Thoracic aorta (tissue), 2 donors: ENCODE results near the gene MPPED2. TPM values are rescaled to one million over a fixed set of nuclear protein-coding genes. Genes with fewer than 3 reads are reported as not detected.

Experiments used
- ATAC-seq: fragments of 150-250 bp; one replicate; pipeline ENCODE4 v1.8.0; 2017; ENCODE audit warnings: low read depth; ENCODE audit not compliant: insufficient number of reproducible peaks, low FRiP score
- DNase-seq: peaks from one replicate; pipeline ENCODE4 v3.0.0-alpha.2; 2020; ENCODE audit warnings: low spot score
- H3K27ac ChIP-seq, 2 donors: fragments of 200-600 bp; sonication (generic); 1 replicate in 1 of 2; 2 replicates in 1 of 2; pipeline ENCODE4 v1.5.1; 2016; ENCODE audit warnings: mild to moderate bottlenecking in 2 of 2, moderate library complexity in 2 of 2
- H3K27me3 ChIP-seq: fragments of 200-600 bp; sonication (generic); replicated peaks from 2 replicates; pipeline ENCODE4 v1.6.0; 2016; ENCODE audit warnings: mild to moderate bottlenecking; ENCODE audit not compliant: insufficient read depth
- H3K36me3 ChIP-seq: fragments of 200-600 bp; sonication (generic); one replicate; pipeline ENCODE4 v1.5.1; 2016
- H3K4me1 ChIP-seq, 2 donors: fragments of 200-600 bp; sonication (generic); 1 replicate in 1 of 2; 2 replicates in 1 of 2; pipeline versions ENCODE4 v1.5.1 to v1.6.0; 2016; ENCODE audit warnings: low read depth in 2 of 2, mild to moderate bottlenecking in 1 of 2; ENCODE audit not compliant: control insufficient read depth in 1 of 2
- H3K4me3 ChIP-seq: fragments of 200-600 bp; sonication (generic); 2 replicates; pipeline ENCODE4 v1.5.1; 2016; ENCODE audit warnings: mild to moderate bottlenecking
- H3K9me3 ChIP-seq: fragments of 200-600 bp; sonication (generic); 2 replicates; pipeline ENCODE4 v1.5.1; 2016
- total RNA-seq, 2 donors: library from RNA; depleted of rRNA; stranded (reverse); fragments of >200 nt; gene quantifications; one replicate each; pipeline versions ENCODE4 v1.1.0 to v1.2.3, GENCODE V29; 2016
- TF ChIP-seq, protein P1 (sequence below): fragments of 200-600 bp; sonication (generic); IDR thresholded peaks from one replicate; pipeline ENCODE4 v1.5.1; 2019; ENCODE audit warnings: antibody characterized with exemption

The MPPED2 gene
- total RNA-seq, 2 donors from 2014 or later = 16.0 to 18.8 TPM

DNA sequence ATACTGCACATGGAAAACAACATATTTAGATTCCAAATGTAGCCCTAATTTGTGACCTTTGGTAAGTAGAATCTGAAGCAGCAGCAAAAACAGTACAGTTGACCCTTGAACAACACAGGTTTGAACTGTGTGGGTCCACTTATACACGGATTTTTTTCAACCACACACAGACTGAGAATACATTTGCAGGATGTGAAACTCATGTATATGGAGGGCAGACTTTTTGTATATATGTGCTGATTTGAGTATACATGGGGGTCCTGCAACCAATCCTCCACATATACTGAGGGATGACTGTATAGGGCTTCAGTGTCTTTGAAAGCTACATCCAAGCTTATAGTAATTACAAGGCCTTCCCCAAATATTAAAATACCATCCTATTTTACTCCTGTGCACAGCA, 120.5 kb downstream of the MPPED2 start:
- Histone ChIP-seq H3K4me3 (no peak overlapping the region), H3K27me3 (no peaks in the 10 kb centered on the region), H3K36me3 (no peaks in the 10 kb centered on the region), H3K4me1 (peaks cover 33 to 75% of the 10 kb centered on the region in 2 donors), H3K27ac (peak overlapping the region; percentile 34 to 79), H3K9me3 (no peaks in the 10 kb centered on the region)
- no peak for DNase-seq
- ATAC-seq = no peak
- TF ChIP-seq, protein P1, sequence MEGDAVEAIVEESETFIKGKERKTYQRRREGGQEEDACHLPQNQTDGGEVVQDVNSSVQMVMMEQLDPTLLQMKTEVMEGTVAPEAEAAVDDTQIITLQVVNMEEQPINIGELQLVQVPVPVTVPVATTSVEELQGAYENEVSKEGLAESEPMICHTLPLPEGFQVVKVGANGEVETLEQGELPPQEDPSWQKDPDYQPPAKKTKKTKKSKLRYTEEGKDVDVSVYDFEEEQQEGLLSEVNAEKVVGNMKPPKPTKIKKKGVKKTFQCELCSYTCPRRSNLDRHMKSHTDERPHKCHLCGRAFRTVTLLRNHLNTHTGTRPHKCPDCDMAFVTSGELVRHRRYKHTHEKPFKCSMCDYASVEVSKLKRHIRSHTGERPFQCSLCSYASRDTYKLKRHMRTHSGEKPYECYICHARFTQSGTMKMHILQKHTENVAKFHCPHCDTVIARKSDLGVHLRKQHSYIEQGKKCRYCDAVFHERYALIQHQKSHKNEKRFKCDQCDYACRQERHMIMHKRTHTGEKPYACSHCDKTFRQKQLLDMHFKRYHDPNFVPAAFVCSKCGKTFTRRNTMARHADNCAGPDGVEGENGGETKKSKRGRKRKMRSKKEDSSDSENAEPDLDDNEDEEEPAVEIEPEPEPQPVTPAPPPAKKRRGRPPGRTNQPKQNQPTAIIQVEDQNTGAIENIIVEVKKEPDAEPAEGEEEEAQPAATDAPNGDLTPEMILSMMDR = no peak

GRCh38 chr11:30465192-30465591, 121.0 kb downstream of the MPPED2 start:
- Histone ChIP-seq H3K9me3 (no peaks in the 10 kb centered on the region), H3K27ac (peak overlapping the region; percentile 34 to 79), H3K36me3 (no peaks in the 10 kb centered on the region), H3K4me1 (peaks cover 32 to 72% of the 10 kb centered on the region in 2 donors), H3K4me3 (no peak overlapping the region), H3K27me3 (no peaks in the 10 kb centered on the region)
- TF ChIP-seq, protein P1 = no peak
- no peak for DNase-seq
- ATAC-seq = no peak

GRCh38 chr11:30463266-30463665, 122.9 kb downstream of the MPPED2 start:
- Histone ChIP-seq H3K4me3 (no peak overlapping the region), H3K27ac (peak overlapping the region; percentile 40 to 68), H3K9me3 (no peaks in the 10 kb centered on the region), H3K27me3 (no peaks in the 10 kb centered on the region), H3K4me1 (peaks cover 20 to 68% of the 10 kb centered on the region in 2 donors), H3K36me3 (no peaks in the 10 kb centered on the region)
- TF ChIP-seq, protein P1 = no peak
- ATAC-seq (no peak), DNase-seq (no peak)

DNA sequence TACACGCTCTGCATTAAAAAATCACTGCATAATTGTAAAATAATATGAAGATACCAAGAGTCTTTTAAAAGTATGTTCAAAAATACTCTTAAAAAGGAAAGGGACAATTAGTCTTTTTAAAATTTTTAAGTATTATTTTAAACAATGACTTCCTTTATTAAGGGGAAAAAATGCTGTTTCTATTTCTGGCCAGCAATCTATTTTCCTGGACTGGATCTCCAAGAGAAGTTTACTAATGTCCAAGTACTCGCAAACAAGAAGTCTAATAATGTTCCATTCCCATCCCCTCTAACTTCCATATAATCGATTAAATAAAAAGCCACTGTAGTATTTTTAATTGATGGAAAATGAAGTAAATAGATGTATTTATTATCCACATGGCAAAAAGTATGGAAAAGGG, 123.7 kb downstream of the MPPED2 start:
- DNase-seq (no peak), ATAC-seq (no peak)
- H3K27me3 ChIP-seq = no peaks in the 10 kb centered on the region
- TF ChIP-seq, protein P1 = no peak
- no peak overlapping the region for H3K4me3 ChIP-seq
- H3K27ac ChIP-seq = peak overlapping the region; percentile 67 to 68
- H3K9me3 ChIP-seq = no peaks in the 10 kb centered on the region
- H3K4me1 ChIP-seq = peaks cover 18 to 68% of the 10 kb centered on the region in 2 donors
- no peaks in the 10 kb centered on the region for H3K36me3 ChIP-seq

- no peaks in the 10 kb centered on the region for H3K27me3 ChIP-seq
- DNase-seq (no peak), ATAC-seq (no peak)
- TF ChIP-seq, protein P1 = no peak
- H3K4me3 ChIP-seq = no peak overlapping the region
- H3K27ac ChIP-seq = peak overlapping the region; percentile 27 to 52
- no peaks in the 10 kb centered on the region for H3K9me3 ChIP-seq
- H3K36me3 ChIP-seq = no peaks in the 10 kb centered on the region
- peaks cover 15 to 62% of the 10 kb centered on the region in 2 donors for H3K4me1 ChIP-seq
Measured at GRCh38 chr11:30459821-30460220, 126.3 kb downstream of the MPPED2 start.
